ENCODE results near the gene MTG1. TPM values are rescaled to one million over a fixed set of nuclear protein-coding genes. Genes with fewer than 3 reads are reported as not detected.

The MTG1 gene
- polyA plus RNA-seq (30.8 to 36.9 TPM (median 31.6 TPM) in 3 replicates), polyA minus RNA-seq (23.3 to 40.4 TPM (median 28.1 TPM) in 3 replicates)
- polyA plus RNA-seq (2011; ENCODE audit: low read depth) = 16.6 TPM
- polyA plus RNA-seq (2011; cell fraction: cytosol; rRNA removed) = 19.8 and 23.8 TPM in 2 replicates
- 90.1 and 94.9 TPM in 2 replicates for polyA plus RNA-seq (2011; cell fraction: nucleus; rRNA removed)
- polyA plus RNA-seq (2012; ENCODE audit: low replicate concordance) = 14.8 and 26.6 TPM in 2 replicates
- 8.6 TPM for polyA minus RNA-seq (2011; cell fraction: cytosol; rRNA and poly(A)+ RNA removed)
- 25.7 and 29.6 TPM in 2 replicates for polyA minus RNA-seq (2011; cell fraction: nucleus; rRNA and poly(A)+ RNA removed)

GRCh38 chr10:133394064-133394663, at the start of gene MTG1:
Gene MTG1 (plus strand): TSS chr10:133394157. CDS start chr10:133394221, 64 bp downstream.
- dilution Hi-C loops (cut with MboI; ENCODE audit: extremely low pct_ligation_motif_present, low sequenced_read_pairs) = no loop called here
- DNase-seq (ENCODE audit: low read depth, low spot score) = no peak
- H3K9me3 ChIP-seq (ENCODE audit: control insufficient read depth, low read depth, low read length) = no peaks in the 10 kb centered on the region

GRCh38 chr10:133344236-133344635, 49.7 kb upstream of the MTG1 start:
- Histone ChIP-seq H2AFZ (ENCODE audit: control insufficient read depth, low read length) (no peak overlapping the region), H3K4me2 (ENCODE audit: control insufficient read depth, extremely low read depth, insufficient read depth, low read depth, low read length) (no peak overlapping the region), H3K79me2 (ENCODE audit: control insufficient read depth, insufficient read depth, low read length) (no peaks in the 10 kb centered on the region), H4K20me1 (ENCODE audit: control insufficient read depth, extremely low read depth, insufficient read depth, low read length) (no peaks in the 10 kb centered on the region), H3K36me3 (ENCODE audit: control insufficient read depth in 2 of 2, extremely low read depth in 1 of 2, insufficient read depth in 2 of 2, low read length in 2 of 2) (no peaks in the 10 kb centered on the region), H3K4me1 (ENCODE audit: control insufficient read depth, extremely low read depth, insufficient read depth, low read length) (no peaks in the 10 kb centered on the region), H3K9ac (ENCODE audit: control insufficient read depth, extremely low read depth, insufficient read depth, low read length) (no peak overlapping the region), H3K4me3 (ENCODE audit: control insufficient read depth in 2 of 3, extremely low read depth in 1 of 3, insufficient read depth in 2 of 3, low read depth in 1 of 3, low read length in 3 of 3) (no peak overlapping the region), H3K9me3 (ENCODE audit: control insufficient read depth, low read depth, low read length) (no peaks in the 10 kb centered on the region), H3K9me1 (ENCODE audit: control insufficient read depth, extremely low read depth, insufficient read depth, low read length) (no peaks in the 10 kb centered on the region), H3K27ac (ENCODE audit: control insufficient read depth, insufficient read depth, low read length) (no peak overlapping the region), H3K27me3 (ENCODE audit: control insufficient read depth, extremely low read depth, insufficient read depth, low read length) (peaks cover 5% of the 10 kb centered on the region)
- DNase-seq (ENCODE audit: low read depth, low spot score) (no peak), FAIRE-seq (no peak)
- TF ChIP-seq CTCF (optimal IDR thresholded peaks at IDR 0.05 in 1 of 3, IDR thresholded peaks at IDR 0.05 in 1 of 3, conservative IDR thresholded peaks at IDR 0.05 in 1 of 3; ENCODE audit: extremely low read depth in 1 of 3, insufficient read depth in 2 of 3, low read length in 3 of 3) (no peak), EZH2 (IDR thresholded peaks at IDR 0.05; ENCODE audit: low read length) (no peak)
- dilution Hi-C loops (cut with MboI; ENCODE audit: extremely low pct_ligation_motif_present, low sequenced_read_pairs) = no loop called here

More at GRCh38 chr10:133394064-133394663, at the start of gene MTG1:
- H3K27me3 ChIP-seq (ENCODE audit: control insufficient read depth, extremely low read depth, insufficient read depth, low read length) = no peaks in the 10 kb centered on the region
- H3K79me2 ChIP-seq (ENCODE audit: control insufficient read depth, insufficient read depth, low read length) = peaks cover 38% of the 10 kb centered on the region
- H3K4me2 ChIP-seq (ENCODE audit: control insufficient read depth, extremely low read depth, insufficient read depth, low read depth, low read length) = peak within 1 kb of the TSS; percentile 95
- no peaks in the 10 kb centered on the region for H3K9me1 ChIP-seq (ENCODE audit: control insufficient read depth, extremely low read depth, insufficient read depth, low read length)
- peak within 1 kb of the TSS; percentile 87 for H2AFZ ChIP-seq (ENCODE audit: control insufficient read depth, low read length)
- H3K36me3 ChIP-seq (ENCODE audit: control insufficient read depth in 2 of 2, extremely low read depth in 1 of 2, insufficient read depth in 2 of 2, low read length in 2 of 2) = peaks cover 11 to 23% of the 10 kb centered on the region in 2 experiments
- peak within 1 kb of the TSS; percentile 92 for H3K9ac ChIP-seq (ENCODE audit: control insufficient read depth, extremely low read depth, insufficient read depth, low read length)
- no peak for FAIRE-seq
- peaks cover 20% of the 10 kb centered on the region for H3K4me1 ChIP-seq (ENCODE audit: control insufficient read depth, extremely low read depth, insufficient read depth, low read length)
- TF ChIP-seq CTCF (optimal IDR thresholded peaks at IDR 0.05 in 1 of 3, IDR thresholded peaks at IDR 0.05 in 1 of 3, conservative IDR thresholded peaks at IDR 0.05 in 1 of 3; ENCODE audit: extremely low read depth in 1 of 3, insufficient read depth in 2 of 3, low read length in 3 of 3) = peak in 2 of 3 experiments; percentile 18 to 19
- TF ChIP-seq EZH2 (IDR thresholded peaks at IDR 0.05; ENCODE audit: low read length) = no peak
- H3K4me3 ChIP-seq (ENCODE audit: control insufficient read depth in 2 of 3, extremely low read depth in 1 of 3, insufficient read depth in 2 of 3, low read depth in 1 of 3, low read length in 3 of 3) = peak within 1 kb of the TSS; percentile 90 to 99 (median 98)
- H4K20me1 ChIP-seq (ENCODE audit: control insufficient read depth, extremely low read depth, insufficient read depth, low read length) = no peaks in the 10 kb centered on the region
- H3K27ac ChIP-seq (ENCODE audit: control insufficient read depth, insufficient read depth, low read length) = peak within 1 kb of the TSS; percentile 80

All from keratinocyte (primary cell).